HG03558 (cell line): ENCODE measurements around the gene HERC3.

Experiments
- ATAC-seq: cut with Tn5 transposase; IDR thresholded peaks from one replicate; pipeline ENCODE4 v1.9.1; 2021; ENCODE audit warnings: moderate number of reproducible peaks; ENCODE audit not compliant: unreplicated experiment; ENCODE audit errors: extremely low read depth

The HERC3 gene

GRCh38 chr4:88591787-88592599 lies at the start of gene HERC3:
Gene HERC3 (plus strand): TSS chr4:88592480. CDS start chr4:88605824, 13,344 bp downstream.
- ATAC-seq = peak; percentile 95

DNA sequence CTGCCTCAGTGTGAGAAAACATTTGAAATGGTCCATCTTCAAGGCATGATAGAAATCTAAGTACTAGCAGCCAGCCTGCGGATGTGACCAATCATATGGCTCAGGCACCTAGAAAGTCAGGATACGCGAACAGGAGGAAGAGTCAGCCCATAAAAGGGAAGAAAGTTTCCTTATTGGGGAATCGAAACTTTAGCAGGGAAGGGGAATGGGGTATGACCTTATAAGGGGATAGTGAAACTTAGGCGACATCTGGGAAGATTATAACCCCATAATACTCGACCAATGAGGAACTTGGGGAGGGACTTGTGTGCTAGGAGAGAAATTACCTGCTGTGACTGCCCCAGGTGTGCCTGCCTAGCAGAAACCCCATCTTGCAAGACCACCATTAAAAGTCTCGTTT lies 42.5 kb upstream of the HERC3 start:
- ATAC-seq = no peak

DNA sequence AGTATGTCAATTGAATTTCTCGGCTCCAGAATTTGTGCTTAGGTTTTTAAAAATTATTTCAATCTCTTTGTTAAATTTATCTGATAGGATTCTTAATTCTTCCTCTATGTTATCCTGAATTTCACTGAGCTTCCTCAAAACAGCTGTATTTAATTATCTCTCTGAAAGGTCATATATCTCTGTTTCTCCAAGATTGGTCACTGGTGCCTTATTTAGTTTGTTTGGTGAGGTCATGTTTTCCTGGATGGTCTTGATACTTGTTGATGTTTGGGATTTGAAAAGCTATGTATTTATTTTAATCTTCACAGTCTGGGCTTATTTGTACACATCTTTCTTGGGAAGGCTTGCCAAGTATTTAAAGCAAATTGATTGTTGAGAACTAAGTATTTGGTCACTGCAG lies 24.7 kb upstream of the HERC3 start:
- no peak for ATAC-seq

DNA sequence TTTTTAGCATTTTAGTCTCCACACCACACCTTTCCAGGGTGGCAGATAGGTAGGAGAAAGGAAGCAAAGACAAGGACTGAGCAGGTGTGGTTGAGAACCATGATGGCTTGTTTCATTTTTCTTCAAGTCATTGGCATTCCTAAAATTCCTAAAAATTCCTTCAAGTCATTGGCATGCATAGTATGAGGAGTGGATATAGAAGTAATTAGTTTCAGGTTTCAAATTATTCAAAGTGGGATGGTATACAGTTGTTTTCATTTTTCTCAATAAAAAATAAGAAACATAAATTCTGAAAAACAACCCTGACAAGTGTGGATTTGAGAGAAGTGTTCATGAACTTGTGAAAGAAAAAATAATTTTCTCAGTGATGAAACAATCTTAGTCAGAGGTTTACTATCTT lies 22.3 kb upstream of the HERC3 start:
- ATAC-seq = no peak

DNA sequence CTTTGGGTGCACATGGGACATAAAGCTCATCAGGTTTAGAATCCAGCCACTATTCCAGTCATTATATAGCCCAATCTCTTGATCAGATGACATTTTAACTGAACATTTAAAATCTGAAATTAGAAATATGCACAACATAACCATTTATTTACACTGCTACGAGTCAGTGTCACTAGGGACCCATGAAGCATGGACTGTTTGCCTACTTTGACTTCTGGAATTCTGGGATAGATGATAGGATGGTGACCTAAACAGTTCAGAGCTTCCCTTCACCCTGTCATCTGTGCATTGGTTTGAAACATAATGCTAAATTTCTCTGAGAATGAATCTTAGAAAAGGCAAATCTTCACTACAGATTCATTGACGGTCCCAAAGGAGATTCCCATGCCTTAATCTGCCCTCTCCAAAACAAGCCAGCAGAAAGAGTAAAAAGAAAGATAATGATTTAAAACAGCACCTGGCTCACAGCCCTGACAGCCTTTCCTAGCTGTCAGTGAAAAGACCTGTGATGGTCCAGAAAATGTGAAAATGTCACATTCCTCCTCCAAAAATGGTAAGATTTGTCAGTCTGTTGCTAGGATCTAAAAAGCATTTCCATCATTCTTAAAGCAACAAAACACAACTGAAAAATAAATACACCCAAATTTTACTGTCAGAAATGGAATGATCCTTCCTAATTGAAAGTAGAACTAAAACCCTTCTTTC lies 18.9 kb upstream of the HERC3 start:
- ATAC-seq = no peak

DNA sequence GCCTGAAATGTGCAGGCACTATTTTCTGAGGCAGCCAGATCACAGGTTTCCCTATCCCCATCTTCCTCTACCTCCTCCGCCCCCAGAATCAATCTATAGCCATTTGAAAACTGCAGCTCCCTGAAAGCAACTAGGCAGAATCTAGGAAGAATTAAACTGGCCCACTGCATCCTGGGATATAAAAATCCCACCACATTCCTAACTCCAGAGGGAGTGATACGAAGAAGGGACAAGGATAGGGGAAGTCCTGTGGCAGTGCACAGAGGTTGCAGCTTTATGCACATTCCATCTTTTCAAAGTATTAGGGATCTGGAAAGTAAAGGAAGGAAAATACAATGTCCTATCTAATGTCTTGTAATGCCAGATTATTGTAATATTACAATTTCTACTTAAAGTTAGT lies 18.3 kb upstream of the HERC3 start:
- ATAC-seq = no peak

GRCh38 chr4:88575186-88575585 lies 17.1 kb upstream of the HERC3 start:
- ATAC-seq = no peak

DNA sequence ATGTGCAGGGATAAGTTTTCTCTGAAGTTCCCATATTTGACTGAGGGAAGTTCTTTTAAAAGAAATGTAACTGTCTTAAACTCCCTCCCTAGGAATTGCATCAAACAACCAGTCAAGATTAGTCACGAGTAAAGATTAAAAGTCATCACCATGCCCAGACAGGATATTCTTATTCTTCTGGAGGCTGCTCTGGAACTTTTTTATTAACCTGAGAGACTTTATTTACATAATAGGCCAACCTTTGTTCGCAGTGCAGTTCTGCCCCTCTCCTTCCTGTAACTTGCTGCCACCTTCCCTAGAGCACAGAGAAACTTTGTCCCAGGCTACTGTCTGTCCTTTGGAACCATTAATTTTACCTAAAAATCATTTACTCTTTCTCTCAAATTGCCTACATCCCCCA lies 9.8 kb upstream of the HERC3 start:
- no peak for ATAC-seq

GRCh38 chr4:88583631-88584470 lies 8.4 kb upstream of the HERC3 start:
- no peak for ATAC-seq

GRCh38 chr4:88584471-88584900 lies 7.8 kb upstream of the HERC3 start:
- no peak for ATAC-seq

GRCh38 chr4:88585917-88586316 lies 6.4 kb upstream of the HERC3 start:
- no peak for ATAC-seq

- ATAC-seq = no peak
Measured at GRCh38 chr4:88587306-88587705, 5.0 kb upstream of the HERC3 start.

DNA sequence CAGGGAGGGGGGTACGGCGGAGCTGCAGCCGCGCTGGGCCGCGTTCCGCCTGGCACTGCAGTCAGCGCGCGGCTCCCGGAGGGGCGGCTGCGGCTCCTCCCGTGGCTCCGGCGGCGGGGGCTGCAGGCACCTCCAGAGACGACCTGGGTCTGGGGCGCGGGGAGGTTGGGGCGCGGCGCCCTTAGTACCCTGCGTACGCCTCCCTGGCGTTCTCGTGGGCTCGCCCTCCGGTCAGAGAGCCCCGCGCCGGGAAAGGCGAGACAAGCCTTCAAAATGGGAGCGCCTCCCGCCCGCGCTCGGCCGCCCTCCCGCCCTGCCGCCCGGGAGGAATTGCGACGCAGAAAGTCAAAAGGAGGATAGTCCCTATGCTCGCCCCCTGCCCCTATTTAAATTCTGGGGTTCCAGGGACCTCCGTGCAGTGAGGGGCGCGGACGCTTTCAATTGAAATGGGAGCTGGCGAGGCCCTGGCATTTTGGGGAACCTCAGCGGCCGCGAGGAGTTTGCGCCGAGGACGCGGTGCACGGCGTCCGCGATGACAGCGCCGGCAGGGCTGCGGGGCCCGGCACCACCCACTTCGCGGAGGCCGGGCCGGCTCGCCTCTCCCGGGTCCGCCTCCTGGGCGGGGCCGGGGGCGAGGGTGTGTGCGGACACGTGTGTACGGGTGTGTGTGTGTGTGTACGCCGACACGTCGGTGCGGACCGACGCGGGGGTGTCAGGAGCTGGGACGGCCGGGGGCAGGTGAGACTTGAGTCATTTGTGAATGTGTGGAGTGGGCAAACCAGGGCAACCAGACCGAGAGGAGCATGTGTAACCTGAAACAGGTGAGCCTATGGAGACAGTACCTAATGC lies 544 bp downstream of the HERC3 start:
- ATAC-seq = peak; percentile 64

GRCh38 chr4:88597970-88598660 lies 5.8 kb downstream of the HERC3 start:
- no peak for ATAC-seq

DNA sequence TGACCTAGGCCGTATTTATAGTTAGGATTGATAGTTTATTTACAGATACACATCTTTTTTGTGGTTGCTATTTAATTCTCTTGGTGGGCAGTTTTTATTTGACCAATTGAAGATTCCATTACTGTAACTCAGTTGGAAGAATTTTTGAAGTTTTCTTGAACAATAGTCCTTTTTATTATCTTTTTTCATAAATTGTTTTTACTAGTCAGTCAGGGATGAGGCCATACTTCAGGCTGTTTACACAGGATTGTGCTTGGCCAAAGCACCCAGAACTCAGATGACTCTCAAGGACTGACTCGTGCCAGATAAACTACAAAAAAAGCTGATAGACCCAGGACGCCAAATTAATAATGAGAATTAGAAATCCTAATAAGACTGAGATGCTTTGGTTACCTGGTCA lies 7.0 kb downstream of the HERC3 start:
- ATAC-seq = no peak

GRCh38 chr4:88599714-88600113 lies 7.4 kb downstream of the HERC3 start:
- ATAC-seq = no peak

GRCh38 chr4:88600176-88600838 lies 8.0 kb downstream of the HERC3 start:
- ATAC-seq = no peak

DNA sequence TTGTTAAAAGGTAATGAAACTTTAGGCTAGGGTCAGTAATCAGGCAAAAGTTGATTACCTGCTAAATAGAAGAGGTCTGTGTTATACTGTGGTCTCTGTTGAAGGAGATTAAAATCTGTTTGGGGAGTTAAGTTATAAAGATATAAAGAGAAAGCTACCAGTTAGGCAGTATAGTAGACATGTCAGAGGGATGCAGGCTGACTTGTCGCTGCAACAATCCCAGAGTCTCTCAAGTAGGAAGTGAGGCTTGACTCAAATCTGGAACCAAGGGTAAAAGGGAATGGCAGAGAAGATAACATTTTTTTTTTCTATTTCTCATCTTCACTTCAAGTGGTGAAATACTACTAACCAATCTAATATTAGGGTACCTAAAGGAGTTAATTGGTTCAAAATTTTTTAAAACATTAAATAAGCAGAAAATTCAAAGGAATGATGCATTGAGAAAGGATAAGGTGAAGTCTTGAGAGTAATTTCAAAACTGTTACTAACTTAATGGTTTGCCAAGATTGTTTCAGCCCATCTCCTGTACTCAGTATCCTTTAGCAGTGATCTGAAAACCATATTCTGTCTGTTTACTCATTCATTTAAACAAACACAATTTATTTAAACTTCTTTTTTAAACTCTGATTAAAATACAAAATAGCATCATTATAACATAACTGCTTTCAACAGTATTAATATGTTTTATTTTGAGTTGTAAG lies 12.8 kb downstream of the HERC3 start:
- no peak for ATAC-seq
